ENCODE results near the gene FGD4. TPM values are rescaled to one million over a fixed set of nuclear protein-coding genes. Genes with fewer than 3 reads are reported as not detected.
"Not testable (repeated sequence)": the region's sequence is repeated elsewhere in the genome, so short reads cannot be mapped to it uniquely, and the experiment has no call there.

The FGD4 gene
- total RNA-seq, 1 donor from 2014 or later: 65.2 TPM

DNA sequence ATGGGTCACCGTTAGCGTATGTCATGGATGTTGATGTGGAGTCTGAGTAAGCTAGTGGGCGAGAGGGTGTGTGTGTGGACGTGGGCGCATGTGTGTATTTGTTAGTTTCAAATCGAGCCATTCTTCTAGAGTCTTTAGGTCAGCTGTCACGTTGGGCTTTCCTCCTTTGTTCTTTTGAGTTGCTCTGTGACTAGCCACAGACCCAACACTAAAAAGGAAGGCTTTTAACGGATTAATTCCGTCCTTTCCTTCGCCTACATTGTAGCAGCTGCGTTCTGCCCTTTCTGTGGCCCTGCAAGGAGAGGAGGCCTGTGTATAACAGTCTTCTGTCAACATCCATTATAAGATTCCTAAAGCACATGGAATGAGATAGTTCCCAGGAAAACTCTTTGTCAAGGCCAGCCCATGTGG is 162.6 kb downstream of the FGD4 start:
- no peak for DNase-seq (ENCODE audit: low read depth)

DNA sequence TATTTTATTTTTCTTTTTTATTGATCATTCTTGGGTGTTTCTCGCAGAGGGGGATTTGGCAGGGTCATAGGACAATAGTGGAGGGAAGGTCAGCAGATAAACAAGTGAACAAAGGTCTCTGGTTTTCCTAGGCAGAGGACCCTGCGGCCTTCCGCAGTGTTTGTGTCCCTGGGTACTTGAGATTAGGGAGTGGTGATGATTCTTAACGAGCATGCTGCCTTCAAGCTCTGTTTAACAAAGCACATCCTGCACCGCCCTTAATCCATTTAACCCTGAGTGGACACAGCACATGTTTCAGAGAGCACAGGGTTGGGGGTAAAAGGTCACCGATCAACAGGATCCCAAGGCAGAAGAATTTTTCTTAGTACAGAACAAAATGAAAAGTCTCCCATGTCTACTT is 163.1 kb downstream of the FGD4 start:
- not testable (repeated sequence) for DNase-seq (ENCODE audit: low read depth)

DNA sequence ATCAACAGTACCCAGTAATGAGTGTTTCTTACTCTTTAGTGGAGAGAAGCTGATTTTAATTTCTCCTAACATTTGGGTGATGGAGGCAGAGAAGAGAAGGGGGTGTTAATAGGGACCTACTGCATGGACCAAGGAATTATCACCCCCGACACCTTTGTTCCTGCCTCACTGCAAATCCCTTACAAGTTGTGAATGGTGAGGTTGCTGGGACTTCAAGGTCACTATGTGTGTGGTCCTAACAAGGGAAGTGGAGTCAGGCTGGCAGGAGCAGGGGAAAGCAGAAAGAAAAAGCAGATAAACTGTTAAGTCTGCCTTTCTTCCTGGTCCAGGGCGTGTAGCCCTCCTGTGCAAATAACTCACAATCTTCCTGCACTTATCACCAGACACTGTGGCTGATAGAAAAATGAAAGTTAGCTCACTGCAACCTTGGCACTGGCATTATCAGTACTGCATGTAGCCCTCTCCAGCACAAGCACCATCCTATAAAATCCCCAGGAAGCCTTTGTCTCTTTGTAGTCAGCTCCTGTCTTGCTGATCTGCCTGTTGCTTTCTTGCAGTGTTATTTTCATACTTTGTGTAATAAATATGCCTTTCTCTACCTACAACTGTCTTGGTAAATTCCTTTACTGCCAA is 167.4 kb downstream of the FGD4 start:
- no peak for DNase-seq (ENCODE audit: low read depth)

DNA sequence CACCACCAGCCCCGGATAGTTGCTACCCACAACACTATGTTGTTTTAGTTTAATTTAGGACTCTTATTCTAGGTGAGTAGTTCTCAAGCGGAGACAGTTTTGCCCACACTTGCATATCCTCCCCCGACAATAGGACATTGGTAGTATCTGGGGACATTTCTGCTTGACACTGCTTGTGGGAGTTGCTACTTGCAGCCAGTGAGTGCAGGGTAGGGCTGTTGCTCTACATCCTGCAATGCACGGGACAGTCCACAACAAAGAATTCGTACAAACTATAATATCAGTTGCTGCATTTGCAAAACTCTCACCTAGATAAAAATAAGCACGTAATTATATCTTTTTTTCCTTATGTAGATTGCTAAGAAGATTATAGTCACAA is 167.9 kb downstream of the FGD4 start:
- no peak for DNase-seq (ENCODE audit: low read depth)

DNA sequence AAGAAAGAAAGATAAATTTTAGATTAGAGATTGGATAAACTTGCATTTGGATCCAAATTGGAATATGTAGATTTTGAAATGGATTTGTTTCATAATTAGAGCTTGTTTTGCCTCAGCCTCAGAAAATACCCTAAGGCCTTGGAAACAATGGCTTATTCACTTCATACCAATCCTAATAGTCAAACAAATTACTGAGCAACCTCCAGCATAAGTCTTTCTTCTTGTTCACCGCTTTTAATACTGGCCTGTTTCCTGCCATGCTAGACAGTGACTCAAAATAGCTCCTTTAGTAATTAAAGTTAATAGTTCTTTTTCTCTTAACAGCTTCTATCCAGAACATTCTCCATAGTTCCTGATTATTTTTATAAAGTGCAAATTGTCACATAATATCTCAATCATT is 168.9 kb downstream of the FGD4 start:
- DNase-seq (ENCODE audit: low read depth): peak; percentile 98

DNA sequence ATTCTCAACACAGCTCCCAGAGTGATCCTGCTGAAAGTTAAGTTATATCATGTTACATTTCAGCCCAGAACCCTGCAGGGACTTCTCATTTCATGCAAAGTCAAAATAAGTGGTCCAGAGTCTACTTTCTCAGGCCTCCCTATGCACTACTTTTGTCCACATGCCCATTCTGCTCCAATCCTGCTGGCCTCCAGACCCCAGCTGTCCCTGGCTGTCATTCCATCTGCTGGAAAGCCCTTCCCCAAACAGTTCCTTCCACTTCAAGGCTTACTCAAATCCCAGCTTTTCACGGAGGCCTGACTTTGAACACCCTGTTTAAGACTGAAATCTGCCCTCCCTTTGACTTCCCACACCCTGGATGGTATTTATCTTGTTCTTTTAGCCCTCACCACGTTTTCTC is 169.9 kb downstream of the FGD4 start:
- peak; percentile 51 for DNase-seq (ENCODE audit: low read depth)

DNA sequence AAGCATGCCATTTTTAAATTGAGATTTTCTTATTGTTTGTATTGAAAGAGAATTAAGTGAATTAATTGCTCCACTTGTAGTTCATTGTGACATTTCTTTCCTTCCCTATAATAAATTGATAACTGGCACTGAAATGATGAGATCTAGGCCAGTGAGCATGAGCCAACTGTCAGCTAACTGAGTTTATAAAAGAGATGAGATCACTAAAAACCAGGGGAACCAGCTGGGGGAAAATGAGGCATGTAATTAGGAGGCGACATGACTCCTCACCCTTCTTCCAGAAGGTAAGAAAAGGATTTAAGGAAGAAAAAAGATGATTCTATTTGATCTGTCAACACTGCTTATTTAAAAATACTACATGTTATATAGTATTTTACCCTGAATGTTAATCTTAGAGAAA is 175.2 kb downstream of the FGD4 start:
- DNase-seq (ENCODE audit: low read depth): no peak

DNA sequence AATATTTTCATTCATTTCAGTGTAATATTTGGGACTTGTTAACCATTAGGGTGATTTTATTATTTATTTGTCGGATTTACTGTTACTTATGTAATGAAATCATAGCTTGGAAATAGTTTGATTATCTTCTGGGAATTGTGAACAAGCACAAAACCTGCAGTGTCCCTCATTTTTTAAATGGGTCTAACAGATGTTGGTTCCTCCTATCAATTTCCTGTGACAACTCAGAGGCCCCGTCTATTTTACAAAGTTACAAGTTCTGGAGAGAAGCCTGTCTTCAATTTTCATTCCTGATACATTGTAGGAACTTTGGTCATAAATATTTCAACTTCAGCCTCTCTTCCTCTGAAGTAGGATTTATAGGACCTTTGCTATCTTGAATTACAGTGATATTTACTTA is 178.0 kb downstream of the FGD4 start:
- no peak for DNase-seq (ENCODE audit: low read depth)

DNA sequence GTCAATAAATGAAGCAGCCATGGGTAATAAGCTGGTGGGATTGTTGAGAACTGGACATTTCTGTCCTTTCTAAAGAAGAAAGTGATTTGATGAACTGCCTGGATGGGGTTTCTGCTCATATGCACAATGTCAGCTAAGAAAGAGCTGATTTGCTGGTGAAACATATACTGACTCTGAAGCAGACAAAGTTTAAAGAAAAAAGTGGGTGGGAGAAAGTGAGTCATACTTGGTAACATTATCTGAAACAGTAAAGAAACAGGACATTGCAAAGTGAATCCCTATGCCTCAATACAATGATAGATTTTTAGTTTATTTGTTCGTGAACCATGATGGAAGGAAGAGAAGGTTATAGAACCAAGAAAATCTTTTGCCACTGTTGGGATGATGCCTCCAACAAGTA is 184.2 kb downstream of the FGD4 start:
- DNase-seq (ENCODE audit: low read depth): peak; percentile 37

DNA sequence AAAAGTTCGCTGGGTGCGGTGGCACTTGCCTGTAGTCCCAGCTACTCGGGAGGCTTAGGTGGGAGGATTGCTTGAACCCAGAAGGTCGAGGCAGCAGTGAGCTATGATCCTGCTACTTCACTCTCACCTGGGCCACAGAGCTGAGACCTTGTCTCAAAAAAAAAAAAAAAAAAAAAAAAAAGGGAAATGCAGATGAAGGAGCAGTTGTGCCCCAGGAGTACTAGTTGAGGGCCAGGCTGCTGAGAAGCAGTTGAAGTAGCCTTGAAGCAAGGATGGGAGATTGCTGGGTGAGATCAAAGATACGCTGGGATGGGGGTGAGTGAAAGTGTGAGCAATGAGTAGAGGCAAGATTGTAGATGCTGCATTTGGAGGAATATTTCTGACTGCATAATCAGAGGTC is 186.3 kb downstream of the FGD4 start:
- no peak for DNase-seq (ENCODE audit: low read depth)

DNA sequence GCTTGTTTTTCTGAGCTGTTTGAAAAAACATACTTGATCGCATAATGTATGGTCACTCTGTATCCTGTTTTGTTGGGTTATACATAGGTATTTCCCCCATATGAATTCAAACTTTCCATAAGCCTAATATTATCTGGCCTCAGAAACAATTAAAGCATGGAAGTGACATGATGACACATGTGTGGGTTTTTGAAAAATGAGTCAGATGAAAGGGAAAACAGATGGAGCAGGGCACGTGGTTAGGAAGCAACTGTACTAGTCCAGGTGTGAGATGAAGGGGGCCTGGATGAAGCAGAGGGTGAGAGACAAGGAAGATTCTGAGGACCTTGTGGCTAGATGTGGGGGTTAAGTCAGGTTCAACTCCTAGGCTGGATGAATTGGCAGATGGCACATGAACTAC is 187.0 kb downstream of the FGD4 start:
- DNase-seq (ENCODE audit: low read depth): no peak

DNA sequence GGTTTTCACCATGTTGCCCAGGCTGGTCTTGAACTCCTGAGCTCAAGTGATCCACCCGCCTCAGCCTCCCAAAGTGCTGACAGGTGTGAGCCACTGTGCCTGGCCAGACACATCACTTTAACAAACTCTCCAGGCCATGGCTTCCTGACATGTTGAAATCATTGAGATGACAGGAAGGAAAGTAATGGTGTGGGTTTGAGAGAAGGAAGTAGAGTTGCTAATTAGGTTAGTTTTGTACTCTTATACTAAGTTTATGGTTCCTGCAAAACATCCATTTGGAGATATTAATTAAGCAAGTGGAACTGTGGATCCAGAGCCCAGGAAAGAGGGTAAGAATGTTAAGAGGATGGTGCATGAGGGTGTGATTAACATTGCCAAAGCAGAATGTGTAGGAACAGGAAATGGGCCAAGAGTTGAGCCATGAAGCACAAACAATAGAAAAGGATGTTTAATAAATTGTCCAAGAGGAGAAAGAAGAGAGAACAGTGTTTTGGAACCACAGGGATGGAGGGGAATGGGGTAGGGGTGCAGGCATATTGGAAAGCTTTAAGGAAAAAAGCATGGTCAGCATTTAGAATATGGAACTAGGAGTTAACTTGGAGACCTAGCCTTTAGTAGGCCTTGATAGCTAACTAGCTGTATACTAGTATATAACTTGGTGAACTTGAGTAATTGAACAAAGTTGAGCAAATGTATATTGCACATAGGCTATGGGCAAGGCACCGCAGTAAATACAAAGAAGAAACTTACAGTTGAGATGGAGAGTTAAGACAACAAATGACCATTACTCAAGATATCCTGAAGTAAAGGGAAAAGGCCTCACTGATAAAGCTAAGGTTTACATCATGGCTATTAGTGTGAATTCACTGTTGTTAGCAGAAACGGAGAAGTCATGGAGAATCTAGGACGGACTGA is 188.5 kb downstream of the FGD4 start:
- DNase-seq (ENCODE audit: low read depth): no peak

DNA sequence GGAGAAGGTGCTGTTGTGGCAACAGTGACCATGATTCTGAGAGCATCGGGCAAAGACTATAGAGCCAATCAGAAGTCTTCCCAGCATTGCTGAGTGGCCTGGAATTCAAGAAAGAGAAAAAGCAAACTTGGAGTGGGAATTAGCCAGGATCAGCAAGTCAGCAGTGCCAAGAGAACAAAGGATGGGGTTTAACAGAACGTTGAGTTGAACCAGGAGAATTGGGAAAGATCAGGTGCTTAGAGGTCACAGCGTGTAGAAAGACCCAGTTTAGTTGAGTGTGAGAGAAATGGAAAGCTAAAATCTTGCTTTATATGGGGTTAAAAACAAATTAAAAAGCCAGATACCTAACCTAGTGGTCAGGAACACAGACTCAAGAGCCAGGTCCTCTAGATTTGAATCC is 189.2 kb downstream of the FGD4 start:
- DNase-seq (ENCODE audit: low read depth): no peak

DNA sequence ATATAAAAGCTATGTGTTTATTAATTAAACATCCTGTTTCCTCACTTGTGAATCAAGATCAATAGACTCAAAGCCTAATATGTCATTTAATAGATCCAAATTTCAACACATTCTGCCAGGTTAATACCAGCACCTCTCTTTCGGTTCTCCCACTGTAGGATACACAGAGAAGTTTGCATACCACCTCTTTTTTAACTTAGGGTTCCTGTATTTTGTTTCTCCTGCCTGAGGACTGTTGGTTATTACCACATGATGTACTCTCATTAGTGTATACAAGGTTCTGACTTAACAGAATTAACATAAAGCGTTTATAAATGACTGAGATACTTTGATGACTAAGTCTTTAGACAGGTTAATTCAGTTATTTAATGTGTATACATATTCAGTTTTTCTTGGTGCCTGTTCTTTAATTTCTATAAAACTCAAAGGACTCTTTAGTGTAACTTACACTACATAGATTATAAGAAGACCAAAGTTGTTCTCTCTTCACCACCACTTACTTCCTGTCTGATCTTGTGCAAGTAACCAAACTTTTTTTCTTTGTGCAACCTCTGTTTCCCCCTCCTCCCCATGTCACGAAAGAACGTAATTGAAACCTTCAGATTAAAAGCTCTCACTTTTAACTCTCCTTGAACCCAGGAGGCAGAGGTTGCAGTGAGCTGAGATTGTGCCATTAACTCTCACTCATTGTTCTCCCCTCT is 190.0 kb downstream of the FGD4 start:
- DNase-seq (ENCODE audit: low read depth): peak; percentile 26

DNA sequence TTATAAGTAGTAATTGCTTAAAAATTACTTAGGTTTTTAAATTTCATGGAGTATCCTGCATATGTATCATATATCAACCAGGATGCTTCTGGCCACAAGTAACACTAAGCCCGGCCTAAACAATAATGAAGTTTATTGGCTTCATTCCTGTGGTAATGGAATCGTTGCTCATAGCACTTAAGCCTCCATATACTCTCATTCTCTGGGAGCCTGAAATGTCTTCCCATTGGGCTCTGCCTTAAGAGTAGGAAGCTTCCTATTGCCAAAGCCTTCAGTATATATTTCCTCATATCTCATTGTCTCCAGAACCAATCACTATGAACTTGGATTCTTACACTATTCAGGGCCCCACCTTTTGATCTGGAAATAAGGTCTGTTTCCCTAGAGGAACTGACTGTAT is 195.9 kb downstream of the FGD4 start:
- no peak for DNase-seq (ENCODE audit: low read depth)

DNA sequence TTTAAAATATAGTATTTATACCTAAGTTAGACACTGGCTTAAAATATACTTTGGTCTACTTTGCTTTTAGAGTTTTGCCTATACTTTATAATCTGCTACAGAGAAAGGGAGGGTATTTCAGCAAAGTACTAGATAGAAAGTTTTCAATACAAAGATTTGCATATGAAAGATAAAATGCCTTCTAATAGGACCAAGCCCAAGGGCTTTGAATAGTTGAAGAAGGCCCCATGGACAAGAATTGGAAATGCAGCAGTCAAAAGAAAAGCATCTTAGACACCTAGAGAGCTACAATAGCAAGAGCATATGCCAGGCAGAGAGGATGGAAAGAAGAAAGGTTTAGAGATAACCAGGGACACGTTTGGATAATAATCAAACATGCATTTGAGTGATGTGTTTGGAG is 196.7 kb downstream of the FGD4 start:
- DNase-seq (ENCODE audit: low read depth): no peak

DNA sequence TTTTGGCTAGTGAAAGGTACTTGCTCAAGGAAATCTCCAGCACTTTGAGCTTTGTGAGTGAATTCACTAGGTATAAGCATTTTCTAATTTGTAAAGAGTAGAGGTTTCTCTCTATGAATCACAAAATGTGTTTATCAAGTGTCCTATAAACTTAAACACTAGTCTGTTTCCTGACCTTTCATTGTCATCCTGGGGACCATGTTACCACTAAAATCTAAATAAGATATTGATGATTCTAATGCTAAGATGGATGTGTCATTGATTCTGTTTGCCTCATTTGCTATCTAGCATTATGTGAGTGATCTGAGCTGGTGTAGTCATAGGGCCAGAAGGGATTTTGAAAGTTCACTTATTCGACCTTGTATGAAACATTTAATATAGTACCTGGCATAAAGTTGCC is 199.3 kb downstream of the FGD4 start:
- no peak for DNase-seq (ENCODE audit: low read depth)

DNA sequence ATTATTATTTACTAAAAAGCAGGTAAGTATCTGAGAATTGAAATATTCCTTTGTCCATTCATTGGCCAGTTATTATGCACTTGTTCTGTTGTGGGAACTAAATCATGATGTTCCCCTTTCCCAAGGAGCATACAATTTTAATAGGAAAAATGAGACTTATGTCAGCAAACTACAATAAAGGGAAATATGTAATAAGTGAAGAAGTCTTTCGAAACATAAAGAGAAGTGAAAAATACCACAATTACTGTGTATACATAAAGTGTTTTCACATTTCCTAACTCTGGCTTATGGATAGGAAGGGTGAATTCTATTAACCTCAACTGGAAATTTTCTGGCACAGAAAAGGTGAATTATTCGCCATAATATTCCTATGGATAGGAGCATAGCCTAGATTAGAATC is 201.3 kb downstream of the FGD4 start:
- no peak for DNase-seq (ENCODE audit: low read depth)

DNA sequence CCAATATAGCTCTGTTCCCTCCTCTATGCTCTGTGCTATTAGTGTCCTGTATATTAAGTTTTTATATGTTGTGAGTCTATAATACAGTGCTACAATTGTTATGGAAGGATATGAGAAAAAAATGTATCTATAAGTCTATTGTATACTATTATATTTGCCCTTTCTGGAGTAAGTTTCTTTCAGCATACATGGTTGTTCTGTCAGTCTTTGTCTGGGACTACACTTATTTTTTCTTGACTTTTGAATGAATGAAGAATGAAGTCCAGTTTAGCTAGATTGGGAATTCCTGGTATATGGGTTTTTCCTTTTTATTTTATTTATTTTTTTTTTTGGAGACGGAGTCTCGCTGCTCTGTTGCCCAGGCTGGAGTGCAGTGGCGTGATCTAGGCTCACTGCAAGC is 203.7 kb downstream of the FGD4 start:
- no peak for DNase-seq (ENCODE audit: low read depth)

DNA sequence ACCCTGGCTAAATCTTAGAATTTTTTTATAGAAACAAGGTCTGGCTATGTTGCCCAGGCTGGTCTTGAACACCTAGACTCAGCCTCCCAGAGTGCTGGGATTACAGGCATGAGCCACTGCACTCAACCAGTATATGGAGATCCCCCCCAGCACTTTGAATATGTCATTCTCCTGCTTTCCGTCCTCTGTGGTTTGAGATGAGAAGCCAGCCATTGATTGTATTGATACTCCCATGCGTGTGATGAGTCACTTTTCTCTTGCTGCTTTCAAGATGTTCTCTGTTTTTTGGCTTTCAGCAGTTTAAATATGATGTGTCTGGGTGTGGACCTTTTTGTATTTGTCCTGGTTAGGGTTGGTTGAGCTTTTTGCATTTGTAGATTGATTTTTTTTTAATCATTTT is 204.5 kb downstream of the FGD4 start:
- peak; percentile 45 for DNase-seq (ENCODE audit: low read depth)

DNA sequence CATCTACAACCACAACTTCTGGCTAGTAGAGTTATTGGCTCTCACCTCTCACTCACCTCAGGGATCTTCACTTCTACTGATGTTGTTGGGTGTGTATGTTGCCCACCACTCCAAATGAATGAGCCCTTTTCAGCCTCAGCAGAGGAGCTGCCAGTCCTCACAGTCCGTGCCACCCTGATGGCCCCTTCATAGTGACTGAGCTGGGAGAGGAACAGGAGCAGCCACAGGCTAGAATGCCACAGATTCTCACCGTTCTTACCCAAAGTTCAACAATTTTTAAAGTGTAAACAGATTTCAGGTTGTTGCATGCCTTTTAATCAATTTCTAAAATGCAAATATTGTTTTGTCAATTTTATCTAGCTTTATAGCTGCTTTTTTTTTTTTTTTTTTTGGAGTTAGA is 205.2 kb downstream of the FGD4 start:
- DNase-seq (ENCODE audit: low read depth): no peak

DNA sequence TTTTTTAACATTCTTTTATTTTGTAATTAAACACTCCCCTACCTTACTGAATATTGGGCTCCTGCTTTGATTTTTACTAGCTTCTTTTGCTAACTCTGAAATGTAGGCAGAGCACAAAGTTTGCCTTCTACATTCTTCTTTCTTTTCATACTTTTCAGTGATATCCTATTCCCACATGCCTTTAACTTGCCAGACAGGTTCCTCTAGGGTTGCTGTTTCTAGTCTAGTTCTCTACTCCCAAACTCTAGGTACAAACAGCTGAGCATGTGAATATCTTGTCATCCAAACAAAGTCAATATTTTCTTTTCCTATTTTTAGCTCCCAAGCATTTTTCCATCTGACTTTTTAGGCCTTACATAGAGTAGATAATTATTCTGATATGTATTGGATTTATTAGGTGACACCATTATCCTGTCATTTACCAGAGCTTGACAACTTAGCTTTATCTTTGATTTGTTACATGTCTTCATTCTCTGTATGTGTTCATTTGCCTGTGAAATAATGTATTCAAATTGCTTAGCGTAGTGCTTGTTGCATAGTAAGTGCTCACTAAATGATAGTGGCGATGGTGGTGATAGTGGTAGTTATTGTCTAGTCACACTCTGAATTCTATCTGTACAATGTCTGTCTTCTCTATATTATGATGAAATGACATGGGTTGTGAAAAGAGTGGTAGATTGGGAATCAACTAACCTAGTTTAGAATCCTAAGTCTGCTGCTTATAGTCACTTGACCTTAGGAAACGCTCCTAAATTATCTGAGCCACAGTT is 206.2 kb downstream of the FGD4 start:
- no peak for DNase-seq (ENCODE audit: low read depth)

All from renal cortical epithelial cell (primary cell).